ENCODE results near the gene RLF. TPM values are rescaled to one million over a fixed set of nuclear protein-coding genes. Genes with fewer than 3 reads are reported as not detected.
A peak's percentile ranks its signal among the peaks of the same experiment; 100 is the strongest.

The RLF gene
- total RNA-seq, 1 experiment from 2014 or later: 19.6 TPM

DNA sequence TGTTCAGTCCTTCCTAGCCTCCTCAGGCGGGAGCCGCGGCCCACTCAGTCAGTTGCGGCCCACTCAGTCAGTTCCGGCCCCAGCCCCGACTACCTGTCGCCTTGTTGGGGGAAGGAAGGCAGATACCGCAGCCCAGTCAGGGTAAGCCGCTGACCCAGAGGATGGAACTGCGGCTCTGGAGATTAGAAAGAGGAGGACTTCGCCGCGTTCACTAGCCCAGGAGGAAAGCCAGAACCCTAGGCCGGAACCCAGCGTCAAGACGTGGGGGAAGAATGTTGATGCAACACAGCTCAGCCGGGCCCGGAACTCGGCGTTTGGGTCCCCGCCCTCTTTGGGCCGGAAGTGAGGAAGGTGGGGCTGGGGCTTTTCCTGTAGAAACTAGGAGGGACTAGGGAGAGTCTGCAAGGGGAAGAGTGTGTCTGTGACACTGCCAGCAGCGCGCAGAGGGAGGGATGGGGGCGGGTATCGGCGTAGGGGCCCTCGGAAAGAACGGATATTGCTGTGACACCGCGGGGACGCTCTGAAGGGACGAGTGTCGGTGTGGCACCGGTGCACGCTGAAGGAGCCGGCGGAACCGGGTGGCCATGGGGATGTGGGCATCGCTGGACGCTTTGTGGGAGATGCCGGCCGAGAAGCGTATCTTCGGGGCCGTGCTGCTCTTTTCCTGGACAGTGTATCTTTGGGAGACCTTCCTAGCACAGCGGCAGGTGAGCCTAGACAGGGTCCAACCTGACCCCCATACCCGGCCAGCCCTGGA is 96.7 kb downstream of the RLF start, which contains the start of gene ZMPSTE24:
TSS of gene ZMPSTE24 (plus strand) at position 549 of the 757 bp plus-strand sequence. CDS start at position 585, 36 bp downstream.
- peaks cover 4% of the 10 kb centered on the region; the same call in 1 of the 2 replicates for H3K4me1 ChIP-seq (replicated peaks)
- peak within 1 kb of the TSS; percentile 91 for H3K27ac ChIP-seq
- H3K4me3 ChIP-seq: peak within 1 kb of the TSS; percentile 71
- peak; percentile 98 for DNase-seq (ENCODE audit: low read depth in 1 of 2, low spot score in 2 of 2)
- H3K27me3 ChIP-seq (replicated peaks): no peaks in the 10 kb centered on the region
- no peaks in the 10 kb centered on the region for H3K9me3 ChIP-seq (replicated peaks)
- H3K36me3 ChIP-seq: peaks cover 43% of the 10 kb centered on the region

GRCh38 chr1:40258445-40258769 is 97.2 kb downstream of the RLF start:
- DNase-seq (ENCODE audit: low read depth in 1 of 2, low spot score in 2 of 2): no peak
- Histone ChIP-seq H3K27ac (peak overlapping the region; percentile 45), H3K4me1 (replicated peaks) (peaks cover 4% of the 10 kb centered on the region; the same call in 1 of the 2 replicates), H3K9me3 (replicated peaks) (no peaks in the 10 kb centered on the region), H3K4me3 (peak overlapping the region; percentile 71), H3K36me3 (peaks cover 48% of the 10 kb centered on the region), H3K27me3 (replicated peaks) (no peaks in the 10 kb centered on the region)

DNA sequence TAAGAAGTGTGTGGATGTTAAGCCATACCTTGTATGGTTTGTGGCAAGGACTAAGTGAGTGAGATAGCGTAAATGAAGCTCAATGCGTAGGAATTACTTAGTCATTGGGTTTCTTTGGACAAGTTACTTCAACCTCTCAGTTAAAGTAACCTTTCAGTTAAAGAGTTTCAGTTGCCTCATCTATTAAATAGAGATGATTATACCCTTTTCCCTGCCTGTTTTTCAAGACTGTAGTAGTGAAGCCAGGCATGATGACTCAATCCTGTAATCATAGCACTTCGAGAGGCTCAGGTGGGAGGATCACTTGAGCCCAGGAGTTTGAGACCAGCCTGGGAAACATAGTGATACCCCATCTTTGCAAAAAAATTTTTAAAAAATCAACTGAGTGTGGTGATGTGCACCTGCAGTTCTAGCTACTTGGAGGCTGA is 103.2 kb downstream of the RLF start:
- no peaks in the 10 kb centered on the region for H3K9me3 ChIP-seq (replicated peaks)
- no peak overlapping the region for H3K4me3 ChIP-seq
- H3K27ac ChIP-seq: no peak overlapping the region
- H3K27me3 ChIP-seq (replicated peaks): no peaks in the 10 kb centered on the region
- DNase-seq (ENCODE audit: low read depth in 1 of 2, low spot score in 2 of 2): no peak
- H3K36me3 ChIP-seq: peaks cover 90% of the 10 kb centered on the region
- no peaks in the 10 kb centered on the region for H3K4me1 ChIP-seq (replicated peaks)

GRCh38 chr1:40265298-40265697 is 104.1 kb downstream of the RLF start:
- Histone ChIP-seq H3K27me3 (replicated peaks) (no peaks in the 10 kb centered on the region), H3K27ac (no peak overlapping the region), H3K4me3 (no peak overlapping the region), H3K4me1 (replicated peaks) (no peaks in the 10 kb centered on the region), H3K36me3 (peaks cover 93% of the 10 kb centered on the region), H3K9me3 (replicated peaks) (no peaks in the 10 kb centered on the region)
- no peak for DNase-seq (ENCODE audit: low read depth in 1 of 2, low spot score in 2 of 2)

GRCh38 chr1:40265919-40266318 is 104.7 kb downstream of the RLF start:
- H3K9me3 ChIP-seq (replicated peaks): no peaks in the 10 kb centered on the region
- H3K27ac ChIP-seq: no peak overlapping the region
- H3K4me3 ChIP-seq: no peak overlapping the region
- H3K27me3 ChIP-seq (replicated peaks): no peaks in the 10 kb centered on the region
- peaks cover 93% of the 10 kb centered on the region for H3K36me3 ChIP-seq
- no peaks in the 10 kb centered on the region for H3K4me1 ChIP-seq (replicated peaks)
- no peak for DNase-seq (ENCODE audit: low read depth in 1 of 2, low spot score in 2 of 2)

GRCh38 chr1:40266786-40267535 is 105.8 kb downstream of the RLF start:
- Histone ChIP-seq H3K9me3 (replicated peaks) (no peaks in the 10 kb centered on the region), H3K36me3 (peaks cover 93% of the 10 kb centered on the region)

GRCh38 chr1:40267767-40268187 is 106.6 kb downstream of the RLF start:
- Histone ChIP-seq H3K36me3 (peaks cover 93% of the 10 kb centered on the region), H3K27me3 (replicated peaks) (no peaks in the 10 kb centered on the region), H3K27ac (no peak overlapping the region), H3K4me1 (replicated peaks) (no peaks in the 10 kb centered on the region), H3K4me3 (no peak overlapping the region), H3K9me3 (replicated peaks) (no peaks in the 10 kb centered on the region)
- DNase-seq (ENCODE audit: low read depth in 1 of 2, low spot score in 2 of 2): no peak

More at GRCh38 chr1:40266786-40267535, 105.8 kb downstream of the RLF start:
- Histone ChIP-seq H3K4me3 (no peak overlapping the region), H3K27ac (no peak overlapping the region), H3K4me1 (replicated peaks) (no peaks in the 10 kb centered on the region), H3K27me3 (replicated peaks) (no peaks in the 10 kb centered on the region)
- DNase-seq (ENCODE audit: low read depth in 1 of 2, low spot score in 2 of 2): no peak

- Histone ChIP-seq H3K4me3 (no peak overlapping the region), H3K27ac (no peak overlapping the region), H3K36me3 (peaks cover 92% of the 10 kb centered on the region), H3K9me3 (replicated peaks) (no peaks in the 10 kb centered on the region), H3K4me1 (replicated peaks) (no peaks in the 10 kb centered on the region), H3K27me3 (replicated peaks) (no peaks in the 10 kb centered on the region)
- no peak for DNase-seq (ENCODE audit: low read depth in 1 of 2, low spot score in 2 of 2)
Observed at GRCh38 chr1:40268211-40268610, 107.0 kb downstream of the RLF start.

DNA sequence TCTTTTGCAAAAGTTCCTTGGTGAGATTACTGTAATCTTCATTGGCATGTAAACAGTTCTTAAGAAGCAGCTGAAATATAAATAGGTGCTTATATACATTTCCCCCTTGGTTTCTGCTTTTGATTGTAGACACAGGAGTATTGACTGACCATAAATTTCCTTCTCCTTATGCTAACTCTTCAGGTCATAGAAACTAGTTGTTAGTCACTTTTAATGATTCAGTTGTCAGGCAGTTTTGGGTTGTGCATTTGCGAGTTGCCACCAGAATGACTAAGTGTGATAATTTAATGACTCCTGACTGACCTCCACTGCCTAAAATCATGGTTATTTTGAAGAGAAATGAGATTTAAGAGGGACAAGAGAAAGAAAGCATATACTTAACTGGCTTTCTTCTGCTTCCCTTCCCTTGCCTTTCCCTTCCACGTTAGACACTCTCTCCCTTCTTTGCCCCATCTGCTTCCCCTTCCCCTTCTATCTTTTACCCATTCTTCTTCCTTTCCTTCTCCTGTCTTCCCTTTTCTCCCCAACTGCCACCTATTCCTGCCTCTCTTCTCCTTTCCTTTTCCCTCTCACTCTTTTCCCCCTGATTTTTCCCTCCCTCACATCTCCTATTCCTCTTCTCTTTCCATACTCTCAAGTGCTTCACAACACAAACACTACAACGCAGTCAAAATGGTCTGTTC is 109.1 kb downstream of the RLF start:
- H3K4me1 ChIP-seq (replicated peaks): no peaks in the 10 kb centered on the region
- no peaks in the 10 kb centered on the region for H3K27me3 ChIP-seq (replicated peaks)
- no peak overlapping the region for H3K4me3 ChIP-seq
- no peak overlapping the region for H3K27ac ChIP-seq
- DNase-seq (ENCODE audit: low read depth in 1 of 2, low spot score in 2 of 2): no peak
- H3K9me3 ChIP-seq (replicated peaks): no peaks in the 10 kb centered on the region
- peaks cover 88% of the 10 kb centered on the region for H3K36me3 ChIP-seq

DNA sequence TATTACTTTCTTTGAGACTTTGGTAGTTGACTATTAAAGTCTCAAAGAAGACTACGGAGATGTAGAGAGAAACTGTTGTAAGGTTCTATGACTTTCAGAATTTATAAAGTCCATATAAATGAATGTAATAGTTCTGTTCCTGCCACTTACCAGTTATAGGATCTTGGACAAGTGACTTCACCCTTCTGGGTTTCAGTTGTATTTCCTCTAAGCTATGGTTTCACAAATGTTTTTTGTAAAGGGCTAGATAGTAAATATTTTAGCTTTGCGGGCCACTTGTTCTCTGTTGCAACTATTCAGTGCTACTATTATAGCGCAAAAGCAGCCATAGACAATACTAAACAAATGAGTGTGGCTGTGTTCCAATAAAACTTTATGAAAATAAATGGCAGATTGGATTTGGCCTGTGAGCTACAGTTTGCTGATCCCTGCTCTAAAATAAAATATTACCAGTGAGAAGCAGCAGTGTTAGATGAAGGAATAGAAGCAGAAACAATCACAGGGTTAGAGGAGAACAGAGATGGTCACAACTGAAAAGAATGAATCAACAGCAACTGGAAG is 111.5 kb downstream of the RLF start:
- no peak overlapping the region for H3K27ac ChIP-seq
- DNase-seq (ENCODE audit: low read depth in 1 of 2, low spot score in 2 of 2): no peak
- peaks cover 82% of the 10 kb centered on the region for H3K36me3 ChIP-seq
- H3K9me3 ChIP-seq (replicated peaks): no peaks in the 10 kb centered on the region
- no peaks in the 10 kb centered on the region for H3K4me1 ChIP-seq (replicated peaks)
- H3K4me3 ChIP-seq: no peak overlapping the region
- H3K27me3 ChIP-seq (replicated peaks): no peaks in the 10 kb centered on the region

GRCh38 chr1:40273547-40274166 is 112.5 kb downstream of the RLF start:
- Histone ChIP-seq H3K27ac (no peak overlapping the region), H3K4me1 (replicated peaks) (no peaks in the 10 kb centered on the region), H3K27me3 (replicated peaks) (no peaks in the 10 kb centered on the region), H3K9me3 (replicated peaks) (no peaks in the 10 kb centered on the region), H3K36me3 (peaks cover 76% of the 10 kb centered on the region), H3K4me3 (no peak overlapping the region)
- DNase-seq (ENCODE audit: low read depth in 1 of 2, low spot score in 2 of 2): no peak

GRCh38 chr1:40274331-40274730 is 113.1 kb downstream of the RLF start:
- no peaks in the 10 kb centered on the region for H3K4me1 ChIP-seq (replicated peaks)
- DNase-seq (ENCODE audit: low read depth in 1 of 2, low spot score in 2 of 2): no peak
- H3K27me3 ChIP-seq (replicated peaks): no peaks in the 10 kb centered on the region
- H3K9me3 ChIP-seq (replicated peaks): no peaks in the 10 kb centered on the region
- no peak overlapping the region for H3K4me3 ChIP-seq
- H3K27ac ChIP-seq: no peak overlapping the region
- H3K36me3 ChIP-seq: peaks cover 77% of the 10 kb centered on the region

DNA sequence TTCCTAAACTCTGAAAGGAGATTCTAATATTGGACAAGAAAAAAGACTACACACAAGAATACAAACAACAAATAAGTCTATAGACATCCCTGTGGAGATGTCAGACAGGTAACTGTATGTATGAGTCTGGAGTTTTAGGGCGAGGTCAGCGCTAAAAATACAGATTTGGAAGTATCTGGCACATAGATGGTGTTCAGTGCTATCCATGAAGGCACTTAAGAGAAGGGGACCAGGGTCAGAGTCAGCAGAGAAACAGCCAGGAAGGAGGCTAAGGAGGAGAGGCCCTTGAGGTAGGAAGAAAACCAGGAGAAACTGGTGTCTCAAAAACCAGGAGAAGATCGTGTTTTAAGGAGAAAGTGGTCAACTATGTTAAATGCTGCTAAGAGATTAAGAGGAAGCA is 114.9 kb downstream of the RLF start:
- Histone ChIP-seq H3K4me3 (no peak overlapping the region), H3K27ac (no peak overlapping the region), H3K27me3 (replicated peaks) (no peaks in the 10 kb centered on the region), H3K9me3 (replicated peaks) (no peaks in the 10 kb centered on the region), H3K36me3 (peaks cover 73% of the 10 kb centered on the region), H3K4me1 (replicated peaks) (no peaks in the 10 kb centered on the region)
- DNase-seq (ENCODE audit: low read depth in 1 of 2, low spot score in 2 of 2): no peak

All from SJSA1 (cell line).